Keratinocyte (primary cell): Measurements from ENCODE around the gene KRTAP9-9. TPM values are rescaled to one million over a fixed set of nuclear protein-coding genes. Genes with fewer than 3 reads are reported as not detected.
A peak's percentile ranks its signal among the peaks of the same experiment; 100 is the strongest.
"Not testable (repeated sequence)": the region's sequence is repeated elsewhere in the genome, so short reads cannot be mapped to it uniquely, and the experiment has no call there.

Experiments used
- DNase-seq: peaks from one replicate; pipeline ENCODE4 v3.0.0-alpha.2; 2011; ENCODE audit warnings: low read depth, missing footprints, low spot score
- FAIRE-seq: peaks from 2 replicates; lab custom pipeline; 2011; peaks lifted over from hg19 to GRCh38; lab: Jason Lieb, UNC
- H2AFZ ChIP-seq: 2 replicates; pipeline ENCODE4 v1.6.0; 2012; ENCODE audit warnings: low read length, control low read depth, inconsistent platforms; ENCODE audit not compliant: control insufficient read depth
- H3K27ac ChIP-seq: 2 replicates; pipeline ENCODE4 v1.5.1; 2011; ENCODE audit warnings: low read length; ENCODE audit not compliant: control insufficient read depth, insufficient read depth
- H3K27me3 ChIP-seq: 3 replicates; pipeline ENCODE4 v1.6.0; 2011; ENCODE audit warnings: low read length; ENCODE audit not compliant: control insufficient read depth, insufficient read depth; ENCODE audit errors: extremely low read depth
- H3K36me3 ChIP-seq, 2 experiments: 2 replicates in 1 of 2; 3 replicates in 1 of 2; pipeline ENCODE4 v1.5.1; 2011; ENCODE audit warnings: low read length in 2 of 2, mild to moderate bottlenecking in 1 of 2; ENCODE audit not compliant: control insufficient read depth in 2 of 2, insufficient read depth in 2 of 2; ENCODE audit errors: extremely low read depth in 1 of 2
- H3K4me1 ChIP-seq: 3 replicates; pipeline ENCODE4 v1.5.1; 2011; ENCODE audit warnings: low read length; ENCODE audit not compliant: control insufficient read depth, insufficient read depth; ENCODE audit errors: extremely low read depth
- H3K4me2 ChIP-seq: 3 replicates; pipeline ENCODE4 v1.6.0; 2011; ENCODE audit warnings: low read depth, low read length; ENCODE audit not compliant: control insufficient read depth, insufficient read depth; ENCODE audit errors: extremely low read depth
- H3K4me3 ChIP-seq, 3 experiments: fragments of 200-600 bp in 1 of 3; sonication (generic) in 1 of 3; 2 replicates in 2 of 3; 3 replicates in 1 of 3; pipeline ENCODE4 v1.5.1; 2011 to 2016; ENCODE audit warnings: low read length in 3 of 3, mild to moderate bottlenecking in 3 of 3, control low read depth in 2 of 3, inconsistent platforms in 1 of 3, low read depth in 1 of 3, mixed read lengths in 1 of 3, mixed run types in 1 of 3, moderate library complexity in 1 of 3; ENCODE audit not compliant: control insufficient read depth in 2 of 3, insufficient read depth in 2 of 3; ENCODE audit errors: extremely low read depth in 1 of 3
- H3K79me2 ChIP-seq: 2 replicates; pipeline ENCODE4 v1.6.0; 2012; ENCODE audit warnings: low read length; ENCODE audit not compliant: control insufficient read depth, insufficient read depth
- H3K9ac ChIP-seq: 3 replicates; pipeline ENCODE4 v1.6.0; 2011; ENCODE audit warnings: low read length; ENCODE audit not compliant: control insufficient read depth, insufficient read depth; ENCODE audit errors: extremely low read depth
- H3K9me1 ChIP-seq: 3 replicates; pipeline ENCODE4 v1.6.0; 2011; ENCODE audit warnings: low read length; ENCODE audit not compliant: control insufficient read depth, insufficient read depth; ENCODE audit errors: extremely low read depth
- H3K9me3 ChIP-seq: 2 replicates; pipeline ENCODE4 v1.5.1; 2012; ENCODE audit warnings: low read depth, low read length; ENCODE audit not compliant: control insufficient read depth
- H4K20me1 ChIP-seq: 3 replicates; pipeline ENCODE4 v1.6.0; 2011; ENCODE audit warnings: low read length; ENCODE audit not compliant: control insufficient read depth, insufficient read depth; ENCODE audit errors: extremely low read depth
- CTCF ChIP-seq, 3 experiments: IDR thresholded peaks in 1 of 3; conservative IDR thresholded peaks in 1 of 3; optimal IDR thresholded peaks in 1 of 3; 2 replicates in 2 of 3; 3 replicates in 1 of 3; pipeline versions ENCODE3 to v1.5.1; 2011; ENCODE audit warnings: low read length in 3 of 3, mild to moderate bottlenecking in 3 of 3, moderate library complexity in 2 of 3, control low read depth in 1 of 3, inconsistent platforms in 1 of 3; ENCODE audit not compliant: insufficient read depth in 2 of 3; ENCODE audit errors: extremely low read depth in 1 of 3
- EZH2 ChIP-seq: IDR thresholded peaks from one replicate; pipeline ENCODE4 v1.6.1; 2012; ENCODE audit warnings: inconsistent platforms, mild to moderate bottlenecking, low read length, moderate library complexity
- dilution Hi-C: fragments of 300-500 bp; cut with MboI; formaldehyde crosslinking; loops from one replicate; pipeline ENCODE4 v1.7.0; 2020; ENCODE audit warnings: low sequenced_read_pairs; ENCODE audit not compliant: extremely low pct_ligation_motif_present
- polyA minus RNA-seq, 3 experiments: library from RNA; depleted of rRNA, polyadenylated mRNA; stranded (reverse); fragments of >200 nt; gene quantifications; 1 replicate in 1 of 3; 2 replicates in 1 of 3; 3 replicates in 1 of 3; pipeline ENCODE4 v1.2.3, GENCODE V29; 2011
- polyA plus RNA-seq, 5 experiments: library from polyadenylated mRNA; depleted of rRNA in 3 of 5; stranded (reverse) in 3 of 5; stranded (forward) in 1 of 5; unstranded in 1 of 5; fragments of >200 nt; gene quantifications; 1 replicate in 1 of 5; 2 replicates in 3 of 5; 3 replicates in 1 of 5; pipeline versions ENCODE4 v1.2.1 to v1.2.3, GENCODE V29; 2011 to 2012; ENCODE audit warnings: missing spikeins in 2 of 5, low read depth in 1 of 5, low replicate concordance in 1 of 5

Gene KRTAP9-9
- not detected in 3 replicates for polyA plus RNA-seq
- not detected for polyA plus RNA-seq (2011; ENCODE audit: low read depth)
- polyA plus RNA-seq (2011; cell fraction: cytosol; rRNA removed): not detected in 2 replicates
- not detected in 2 replicates for polyA plus RNA-seq (2011; cell fraction: nucleus; rRNA removed)
- polyA plus RNA-seq (2012; ENCODE audit: low replicate concordance): not detected in 2 replicates
- not detected in 3 replicates for polyA minus RNA-seq
- not detected for polyA minus RNA-seq (2011; cell fraction: cytosol; rRNA and poly(A)+ RNA removed)
- polyA minus RNA-seq (2011; cell fraction: nucleus; rRNA and poly(A)+ RNA removed): not detected in 2 replicates

- H3K79me2 ChIP-seq, H3K9me1 ChIP-seq, H3K4me1 ChIP-seq, H2AFZ ChIP-seq, DNase-seq, H3K27ac ChIP-seq, H3K4me2 ChIP-seq, H3K27me3 ChIP-seq, FAIRE-seq, H3K9ac ChIP-seq, H3K4me3 ChIP-seq, H3K36me3 ChIP-seq, H3K9me3 ChIP-seq, H4K20me1 ChIP-seq, dilution Hi-C loops: not testable (repeated sequence)
Measured at GRCh38 chr17:41255381-41256290, at the start of gene KRTAP9-9. TSS of gene KRTAP9-9 (plus strand) at chr17:41255384.

- Histone ChIP-seq H3K9ac (no peak overlapping the region), H3K27me3 (no peaks in the 10 kb centered on the region), H3K27ac (no peak overlapping the region), H3K9me1 (no peaks in the 10 kb centered on the region), H3K4me2 (no peak overlapping the region), H3K4me1 (no peaks in the 10 kb centered on the region), H3K79me2 (no peaks in the 10 kb centered on the region), H3K4me3 (no peak overlapping the region), H3K36me3 (no peaks in the 10 kb centered on the region), H4K20me1 (no peaks in the 10 kb centered on the region), H3K9me3 (no peaks in the 10 kb centered on the region), H2AFZ (no peak overlapping the region)
- dilution Hi-C loops: no loop called here
- peak; percentile 5 for DNase-seq
- TF ChIP-seq CTCF (optimal IDR thresholded peaks at IDR 0.05 in 1 of 3, IDR thresholded peaks at IDR 0.05 in 1 of 3, conservative IDR thresholded peaks at IDR 0.05 in 1 of 3; ENCODE audit: extremely low read depth in 1 of 3, insufficient read depth in 2 of 3, low read length in 3 of 3): no peak
- TF ChIP-seq EZH2: no peak
- FAIRE-seq: peak; percentile 52
Measured at GRCh38 chr17:41211845-41212466, 43.2 kb upstream of the KRTAP9-9 start.
